A549 (cell line): ENCODE data around the gene ZDHHC11. TPM values are rescaled to one million over a fixed set of nuclear protein-coding genes. Genes with fewer than 3 reads are reported as not detected.

Source experiments
- ATAC-seq, 2 experiments: fragments of 200-7000 bp in 1 of 2; fragments of >200 bp in 1 of 2; cut with Nextera tagmentation in 1 of 2; cut with Tn5 transposase in 1 of 2; 3 replicates each; pipeline versions ENCODE4 v1.8.0 to v1.9.1; 2018 to 2020; ENCODE audit warnings: mild to moderate bottlenecking in 1 of 2, moderate library complexity in 1 of 2
- CTCF ChIA-PET: fragments of 300-600 bp; sonication (Branson Sonifier 250); formaldehyde crosslinking; extraction: SDS; loops from one replicate; lab custom pipeline; 2021; ENCODE audit warnings: antibody characterized with exemption, inconsistent platforms; lab: Yijun Ruan, JAX
- POLR2A ChIA-PET: fragments of 350-600 bp; formaldehyde crosslinking; extraction: SDS; loops from one replicate; lab custom pipeline; 2021; ENCODE audit warnings: antibody characterized with exemption, inconsistent platforms; lab: Yijun Ruan, JAX
- DNase-seq, 2 experiments: peaks; one replicate each; pipeline versions ENCODE4 v3.0.0 to v3.0.0-alpha.2; 2011 to 2016; ENCODE audit warnings: low read depth in 1 of 2, low spot score in 1 of 2
- FAIRE-seq: peaks from 2 replicates; lab custom pipeline; 2011; peaks lifted over from hg19 to GRCh38; lab: Jason Lieb, UNC
- H3K27ac ChIP-seq, 2 experiments: fragments of >200 bp; sonication (Bioruptor Twin); formaldehyde crosslinking; 3 replicates each; pipeline ENCODE4 v1.5.1; 2016 to 2017
- H3K4me1 ChIP-seq: fragments of >200 bp; sonication (Bioruptor Twin); formaldehyde crosslinking; 3 replicates; pipeline ENCODE4 v1.6.1; 2016
- H3K4me2 ChIP-seq: fragments of >200 bp; sonication (Bioruptor Twin); formaldehyde crosslinking; 3 replicates; pipeline ENCODE4 v1.6.1; 2016
- H3K4me3 ChIP-seq: fragments of >200 bp; sonication (Bioruptor Twin); formaldehyde crosslinking; 3 replicates; pipeline ENCODE4 v1.5.1; 2016
- H3K9me3 ChIP-seq: fragments of >200 bp; sonication (Bioruptor Twin); formaldehyde crosslinking; 3 replicates; pipeline ENCODE4 v1.6.1; 2016
- ATOH8 ChIP-seq: fragments of 250-450 bp; sonication (Bioruptor Pico); IDR thresholded peaks from 2 replicates; pipeline ENCODE4 v1.5.0; 2020; ENCODE audit warnings: low read depth, mild to moderate bottlenecking, moderate library complexity
- CEBPB ChIP-seq, 2 experiments: fragments of >200 bp in 1 of 2; sonication (Bioruptor Twin) in 1 of 2; formaldehyde crosslinking in 1 of 2; IDR thresholded peaks; 2 replicates each; pipeline ENCODE4 v1.6.1; 2012 to 2016
- CHD4 ChIP-seq: fragments of 200-600 bp; sonication (generic); IDR thresholded peaks from 2 replicates; pipeline ENCODE4 v1.6.1; 2016; ENCODE audit warnings: antibody characterized with exemption, mild to moderate bottlenecking, borderline replicate concordance
- E2F6 ChIP-seq: IDR thresholded peaks from 2 replicates; pipeline ENCODE4 v1.6.1; 2012; ENCODE audit warnings: low read depth, borderline replicate concordance
- EHF ChIP-seq: fragments of 250-450 bp; sonication (Bioruptor Pico); IDR thresholded peaks from 2 replicates; pipeline ENCODE4 v1.5.0; 2020; ENCODE audit warnings: mild to moderate bottlenecking
- FOSL2 ChIP-seq, 2 experiments: fragments of 450-650 bp in 1 of 2; fragments of >200 bp in 1 of 2; sonication (Bioruptor Twin) in 1 of 2; formaldehyde crosslinking; IDR thresholded peaks; 2 replicates each; pipeline versions ENCODE4 v1.5.0 to v1.6.1; 2016 to 2020; ENCODE audit warnings: mild to moderate bottlenecking in 1 of 2, moderate library complexity in 1 of 2
- HOXA7 ChIP-seq: fragments of 250-450 bp; sonication (Bioruptor Pico); IDR thresholded peaks from 2 replicates; pipeline ENCODE4 v1.5.0; 2020; ENCODE audit warnings: mild to moderate bottlenecking, moderate library complexity
- HOXB5 ChIP-seq: fragments of 250-450 bp; sonication (Bioruptor Pico); IDR thresholded peaks from 2 replicates; pipeline ENCODE4 v1.5.0; 2020; ENCODE audit warnings: mild to moderate bottlenecking, moderate library complexity
- JUN ChIP-seq, 2 experiments: fragments of >200 bp; sonication (Bioruptor Twin); formaldehyde crosslinking; IDR thresholded peaks; 2 replicates in 1 of 2; 3 replicates in 1 of 2; pipeline ENCODE4 v1.6.1; 2016 to 2017
- KDM1A ChIP-seq: fragments of 200-600 bp; sonication (generic); IDR thresholded peaks from 2 replicates; pipeline ENCODE4 v1.6.1; 2016; ENCODE audit warnings: low read depth, mild to moderate bottlenecking
- KDM5A ChIP-seq: fragments of 200-600 bp; sonication (generic); IDR thresholded peaks from 2 replicates; pipeline ENCODE4 v1.6.1; 2016; ENCODE audit warnings: antibody characterized with exemption, mild to moderate bottlenecking
- MAFK ChIP-seq: fragments of 450-650 bp; IDR thresholded peaks from 2 replicates; pipeline ENCODE4 v1.6.1; 2014; ENCODE audit not compliant: partially characterized antibody
- NFE2L2 ChIP-seq: fragments of 150-350 bp; conservative IDR thresholded peaks from 2 replicates; pipeline ENCODE4 v1.6.1; 2014; ENCODE audit warnings: low read length
- NPAS2 ChIP-seq: fragments of 250-450 bp; sonication (Bioruptor Pico); IDR thresholded peaks from 2 replicates; pipeline ENCODE4 v1.8.0; 2022; ENCODE audit warnings: mild to moderate bottlenecking, moderate library complexity, borderline replicate concordance
- NR3C1 ChIP-seq: fragments of >200 bp; sonication (Bioruptor Twin); formaldehyde crosslinking; IDR thresholded peaks from 3 replicates; pipeline ENCODE4 v1.6.1; 2017
- PBX3 ChIP-seq: IDR thresholded peaks from 2 replicates; pipeline ENCODE4 v1.6.1; 2012
- RCOR1 ChIP-seq: fragments of 150-350 bp; IDR thresholded peaks from 2 replicates; pipeline ENCODE4 v1.6.1; 2014; ENCODE audit warnings: antibody characterized with exemption, low read length, low read depth
- SREBF2 ChIP-seq: fragments of 450-650 bp; IDR thresholded peaks from 2 replicates; pipeline ENCODE4 v1.6.1; 2014; ENCODE audit warnings: mild to moderate bottlenecking, moderate library complexity
- ZC3H11A ChIP-seq: fragments of 450-650 bp; IDR thresholded peaks from 2 replicates; pipeline ENCODE4 v1.6.1; 2014; ENCODE audit warnings: antibody characterized with exemption, mild to moderate bottlenecking
- ZSCAN20 ChIP-seq: fragments of 250-450 bp; sonication (Bioruptor Pico); IDR thresholded peaks from 2 replicates; pipeline ENCODE4 v1.8.0; 2022; ENCODE audit warnings: mild to moderate bottlenecking, moderate library complexity
- WGBS: methylation state at CpG from one replicate; pipeline ENCODE4 v1.1.6; 2017; ENCODE audit errors: missing lambda C conversion rate; 5-methylcytosine and 5-hydroxymethylcytosine counted together
- polyA plus RNA-seq, 4 experiments: library from polyadenylated mRNA; depleted of rRNA in 3 of 4; stranded (reverse); fragments of >200 nt; fragmentation: RNase III in 1 of 4; extraction: RNeasy Plus Mini Kit Qiagen cat#74134 plus additional on column Dnase treatment in 1 of 4; gene quantifications; 2 replicates in 3 of 4; 3 replicates in 1 of 4; pipeline ENCODE4 v1.2.3, GENCODE V29; 2011 to 2017
- TF ChIP-seq, protein P1 (sequence below): fragments of >200 bp; sonication (Bioruptor Twin); formaldehyde crosslinking; IDR thresholded peaks from 3 replicates; pipeline ENCODE4 v1.6.1; 2016

The ZDHHC11 gene
- polyA plus RNA-seq, 2 of the 4 experiments (the other 2 are of a cell fraction): 2.6 to 13.7 TPM

DNA sequence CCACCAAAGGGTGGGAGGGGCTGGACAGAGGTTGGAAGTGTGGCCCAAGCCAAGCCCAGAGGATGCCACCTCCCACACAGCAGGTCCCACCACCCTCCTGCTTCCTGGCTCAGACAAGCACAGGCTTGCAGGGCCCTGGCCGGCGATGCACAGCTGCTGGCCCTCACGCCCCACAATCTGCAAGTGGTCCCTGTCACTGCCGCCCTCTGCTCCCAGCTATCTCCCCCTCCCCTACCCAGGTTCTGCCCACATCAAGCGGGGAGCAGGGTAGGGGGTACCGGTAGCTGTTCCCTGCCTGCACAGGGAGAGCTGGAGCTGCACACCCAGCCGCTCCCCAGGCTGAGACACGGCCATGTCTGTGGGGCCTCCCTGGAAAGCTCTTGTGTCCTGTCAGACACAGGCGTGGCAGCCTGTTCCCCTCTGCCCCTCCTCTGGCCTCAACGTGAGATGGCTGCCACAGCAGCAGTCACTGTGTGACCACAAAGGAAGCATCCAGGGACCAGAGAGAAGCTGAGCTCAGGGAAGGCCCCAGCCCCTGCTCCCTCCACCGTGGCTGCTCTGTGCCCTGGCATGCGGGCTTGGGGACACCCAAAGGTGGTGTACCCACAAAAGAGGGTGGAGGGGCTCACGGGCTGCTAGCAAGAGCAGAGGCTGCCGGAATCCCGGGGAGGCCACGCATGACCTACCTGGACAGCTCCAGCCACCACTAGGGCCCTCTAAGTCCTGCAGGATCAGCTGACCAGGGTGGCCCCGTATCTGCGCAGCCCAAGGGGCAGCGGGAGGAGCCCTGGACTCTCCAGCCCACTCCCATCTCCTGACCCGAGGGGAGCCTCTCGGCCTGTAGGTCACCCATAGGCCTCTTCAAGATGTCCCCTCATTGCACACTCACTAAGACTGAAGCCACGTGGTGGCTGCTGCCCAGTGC, 10.9 kb upstream of the ZDHHC11 start:
- Histone ChIP-seq H3K4me3 (no peak overlapping the region), H3K4me2 (no peak overlapping the region), H3K9me3 (no peaks in the 10 kb centered on the region), H3K27ac (0 out of 6 replicates have a peak overlapping the region, but pooled peaks of 1 of the 2 experiments have one; percentile 11), H3K4me1 (no peaks in the 10 kb centered on the region)
- ATAC-seq (peak; percentile 1 to 14; a peak in 3 of 6 replicates), FAIRE-seq (no peak), DNase-seq (no peak)
- ChIA-PET CTCF (no interaction called here), POLR2A (no interaction called here)
- 92% methylated on average over 14 of the region's 22 CpGs for WGBS
- no peak for TF ChIP-seq E2F6
- no peak for TF ChIP-seq PBX3
- no peak for TF ChIP-seq SREBF2
- TF ChIP-seq ZC3H11A: no peak
- no peak for TF ChIP-seq HOXB5
- no peak for TF ChIP-seq KDM1A
- no peak for TF ChIP-seq NFE2L2

GRCh38 chr5:860506-861150, 9.8 kb upstream of the ZDHHC11 start:
- DNase-seq: no peak
- CTCF ChIA-PET: no interaction called here
- Histone ChIP-seq H3K4me2 (no peak overlapping the region), H3K4me3 (no peak overlapping the region)
- POLR2A ChIA-PET: no interaction called here
- 89% methylated on average over 14 of the region's 15 CpGs for WGBS
- no peak for ATAC-seq
- no peak for TF ChIP-seq KDM5A
- no peak for TF ChIP-seq RCOR1
- TF ChIP-seq NR3C1: no peak
- no peak for TF ChIP-seq NPAS2 (CRISPR knock-in tag)
- no peak for TF ChIP-seq CHD4
- no peak for TF ChIP-seq HOXA7 (CRISPR knock-in tag)
- TF ChIP-seq CEBPB (IDR thresholded peaks at IDR 0.05): no peak
- TF ChIP-seq FOSL2 (IDR thresholded peaks at IDR 0.05): no peak
- no peak for TF ChIP-seq FOSL2 (CRISPR knock-in tag; IDR thresholded peaks at IDR 0.05)
- no peak for TF ChIP-seq ZSCAN20 (CRISPR knock-in tag)
- TF ChIP-seq ATOH8 (CRISPR knock-in tag): no peak
- no peak for TF ChIP-seq MAFK
- no peak for TF ChIP-seq HOXB5
- no peak for TF ChIP-seq EHF (CRISPR knock-in tag)
- TF ChIP-seq JUN (IDR thresholded peaks at IDR 0.05): no peak
- TF ChIP-seq, protein P1, sequence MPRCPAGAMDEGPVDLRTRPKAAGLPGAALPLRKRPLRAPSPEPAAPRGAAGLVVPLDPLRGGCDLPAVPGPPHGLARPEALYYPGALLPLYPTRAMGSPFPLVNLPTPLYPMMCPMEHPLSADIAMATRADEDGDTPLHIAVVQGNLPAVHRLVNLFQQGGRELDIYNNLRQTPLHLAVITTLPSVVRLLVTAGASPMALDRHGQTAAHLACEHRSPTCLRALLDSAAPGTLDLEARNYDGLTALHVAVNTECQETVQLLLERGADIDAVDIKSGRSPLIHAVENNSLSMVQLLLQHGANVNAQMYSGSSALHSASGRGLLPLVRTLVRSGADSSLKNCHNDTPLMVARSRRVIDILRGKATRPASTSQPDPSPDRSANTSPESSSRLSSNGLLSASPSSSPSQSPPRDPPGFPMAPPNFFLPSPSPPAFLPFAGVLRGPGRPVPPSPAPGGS: no peak
- TF ChIP-seq KDM1A: no peak
- TF ChIP-seq, all 56 proteins: peak for 0
- Histone ChIP-seq H3K4me1 (no peaks in the 10 kb centered on the region), H3K9me3 (no peaks in the 10 kb centered on the region), H3K27ac (no peak overlapping the region)
- FAIRE-seq: no peak
